K562 (cell line): ENCODE data around the gene GALNT18. TPM values are rescaled to one million over a fixed set of nuclear protein-coding genes. Genes with fewer than 3 reads are reported as not detected.

Experiments
- ATAC-seq: fragments of 200-7000 bp; cut with Tn5 transposase; 3 replicates; pipeline ENCODE4 v1.9.1; 2020; ENCODE audit warnings: moderate library complexity
- BruUV-seq: library from RNA; stranded (reverse); fragments of 400-500 nt; replicated peaks from 2 replicates; lab custom pipeline; 2021; lab: Mats Ljungman, UMichigan
- CTCF ChIA-PET: fragments of 300-600 bp; formaldehyde crosslinking; extraction: SDS; loops from one replicate; lab custom pipeline; 2021; ENCODE audit warnings: low intra/inter-chr PET ratio; lab: Yijun Ruan, JAX
- POLR2A ChIA-PET: fragments of 300-600, 350-650 bp; sonication (Branson Sonifier 250); formaldehyde crosslinking; extraction: SDS; loops from one replicate; lab custom pipeline; 2021; ENCODE audit warnings: antibody characterized with exemption, inconsistent platforms; lab: Yijun Ruan, JAX
- DNase-seq, 4 experiments: peaks; one replicate each; pipeline versions ENCODE4 v3.0.0 to v3.0.0-alpha.2; 2011 to 2018; ENCODE audit warnings: low spot score in 3 of 4, mixed read lengths in 3 of 4; ENCODE audit errors: extremely low read depth in 1 of 4
- FAIRE-seq: peaks from 2 replicates; lab custom pipeline; 2011; peaks lifted over from hg19 to GRCh38; lab: Jason Lieb, UNC
- H2AFZ ChIP-seq: 2 replicates; pipeline ENCODE4 v1.6.0; 2011; ENCODE audit warnings: low read depth, low read length, control low read depth, inconsistent platforms
- H3K27ac ChIP-seq: fragments of 200-600 bp; 3 replicates; pipeline ENCODE4 v1.8.0; 2011; ENCODE audit warnings: low read depth, mild to moderate bottlenecking, control low read depth, inconsistent platforms, low read length, moderate library complexity, mixed read lengths; ENCODE audit errors: extremely low read depth
- H3K27me3 ChIP-seq, 2 experiments: fragments of 300-600 bp in 1 of 2; 2 replicates in 1 of 2; 3 replicates in 1 of 2; pipeline versions ENCODE4 v1.6.0 to v1.8.0; 2011; ENCODE audit warnings: inconsistent platforms in 2 of 2, low read length in 2 of 2, mild to moderate bottlenecking in 1 of 2, mixed read lengths in 1 of 2, moderate library complexity in 1 of 2; ENCODE audit not compliant: control insufficient read depth in 2 of 2, insufficient read depth in 2 of 2
- H3K36me3 ChIP-seq: fragments of 300-600 bp; 3 replicates; pipeline ENCODE4 v1.8.0; 2011; ENCODE audit warnings: mild to moderate bottlenecking, low read length, inconsistent platforms; ENCODE audit not compliant: control insufficient read depth, insufficient read depth
- H3K4me1 ChIP-seq, 2 experiments: fragments of 200-600 bp in 1 of 2; replicated peaks in 1 of 2; 2 replicates in 1 of 2; 3 replicates in 1 of 2; pipeline versions ENCODE4 v1.5.1 to v1.8.0; 2011; ENCODE audit warnings: inconsistent platforms in 2 of 2, low read length in 2 of 2, mild to moderate bottlenecking in 1 of 2, mixed read lengths in 1 of 2, moderate library complexity in 1 of 2; ENCODE audit not compliant: control insufficient read depth in 2 of 2, insufficient read depth in 2 of 2
- H3K4me2 ChIP-seq: 2 replicates; pipeline ENCODE4 v1.6.1; 2011; ENCODE audit warnings: low read length, control low read depth, inconsistent platforms, mixed read lengths; ENCODE audit not compliant: insufficient read depth
- H3K4me3 ChIP-seq: fragments of 200-600 bp; sonication (generic), shearing (Covaris generic); 2 replicates; pipeline ENCODE4 v1.5.1; 2016; ENCODE audit warnings: control low read depth, inconsistent platforms
- H3K79me2 ChIP-seq: fragments of 200-600 bp; 3 replicates; pipeline ENCODE4 v1.8.0; 2011; ENCODE audit warnings: low read length, inconsistent platforms; ENCODE audit not compliant: control insufficient read depth, insufficient read depth
- H3K9ac ChIP-seq, 2 experiments: 2 replicates each; pipeline versions ENCODE4 v1.6.0 to v1.6.1; 2011; ENCODE audit warnings: low read depth in 2 of 2, low read length in 2 of 2, control low read depth in 1 of 2, inconsistent platforms in 1 of 2, mild to moderate bottlenecking in 1 of 2, mixed read lengths in 1 of 2; ENCODE audit not compliant: insufficient read depth in 1 of 2
- H3K9me1 ChIP-seq: one replicate; pipeline ENCODE4 v1.6.0; 2011; ENCODE audit warnings: inconsistent platforms, mild to moderate bottlenecking, low read length, moderate library complexity; ENCODE audit not compliant: control insufficient read depth, insufficient read depth
- H3K9me3 ChIP-seq: replicated peaks from 2 replicates; pipeline ENCODE4 v1.5.1; 2011; ENCODE audit warnings: low read depth, low read length, inconsistent platforms; ENCODE audit not compliant: control insufficient read depth, insufficient read depth
- H4K20me1 ChIP-seq: replicated peaks from 2 replicates; pipeline ENCODE4 v1.6.1; 2011; ENCODE audit warnings: low read length, inconsistent platforms, mixed read lengths; ENCODE audit not compliant: control insufficient read depth, insufficient read depth
- CXXC5 ChIP-seq: fragments of 250-450 bp; sonication (Bioruptor Pico); IDR thresholded peaks from 2 replicates; pipeline ENCODE4 v1.8.0; 2022; ENCODE audit warnings: inconsistent platforms, mild to moderate bottlenecking, moderate library complexity
- FOXA1 ChIP-seq: fragments of 450-650 bp; IDR thresholded peaks from 2 replicates; pipeline ENCODE4 v1.6.1; 2016; ENCODE audit warnings: mild to moderate bottlenecking, borderline replicate concordance
- GATA2 ChIP-seq: sonication (generic); formaldehyde crosslinking; IDR thresholded peaks from 2 replicates; pipeline ENCODE4 v1.4.0; 2020; ENCODE audit warnings: mild to moderate bottlenecking, missing genetic modification reagents
- HCFC1 ChIP-seq: IDR thresholded peaks from 2 replicates; pipeline ENCODE4 v1.6.1; 2012; ENCODE audit warnings: low read depth, low read length, improper control_type of control experiment
- HMBOX1 ChIP-seq: sonication (generic); IDR thresholded peaks from 2 replicates; pipeline ENCODE4 v1.6.1; 2016
- MYC ChIP-seq, 2 experiments: fragments of 250-450 bp in 1 of 2; sonication (Bioruptor Pico) in 1 of 2; IDR thresholded peaks; 2 replicates each; pipeline versions ENCODE4 v1.5.1 to v1.6.1; 2012 to 2021; ENCODE audit warnings: low read depth in 2 of 2, borderline replicate concordance in 1 of 2, improper control_type of control experiment in 1 of 2, low read length in 1 of 2, mild to moderate bottlenecking in 1 of 2, moderate library complexity in 1 of 2
- SAFB2 ChIP-seq: fragments of 200-400 bp; formaldehyde crosslinking; IDR thresholded peaks from 2 replicates; pipeline ENCODE4 v1.6.1; 2018; ENCODE audit warnings: borderline replicate concordance, low read length, low read depth, moderate library complexity; ENCODE audit not compliant: severe bottlenecking
- SIN3A ChIP-seq, 2 experiments: fragments of 150-350 bp in 1 of 2; IDR thresholded peaks; 2 replicates each; pipeline ENCODE4 v1.6.1; 2011 to 2016; ENCODE audit warnings: borderline replicate concordance in 2 of 2, low read depth in 2 of 2, low read length in 2 of 2, mild to moderate bottlenecking in 2 of 2, moderate library complexity in 2 of 2; ENCODE audit not compliant: control insufficient read depth in 1 of 2
- SMARCA4 ChIP-seq: fragments of 450-650 bp; IDR thresholded peaks from 2 replicates; pipeline ENCODE4 v1.6.1; 2016
- SMARCA5 ChIP-seq: fragments of 450-650 bp; IDR thresholded peaks from 2 replicates; pipeline ENCODE4 v1.6.1; 2016
- THRAP3 ChIP-seq: fragments of 450-650 bp; IDR thresholded peaks from 2 replicates; pipeline ENCODE4 v1.6.1; 2016; ENCODE audit warnings: mild to moderate bottlenecking, inconsistent platforms, borderline replicate concordance
- UBTF ChIP-seq, 2 experiments: IDR thresholded peaks; 2 replicates each; pipeline ENCODE4 v1.6.1; 2012; ENCODE audit warnings: improper control_type of control experiment in 2 of 2, low read depth in 2 of 2, low read length in 2 of 2, borderline replicate concordance in 1 of 2
- ZC3H11A ChIP-seq: IDR thresholded peaks from 2 replicates; pipeline ENCODE4 v1.6.1; 2012; ENCODE audit warnings: low read depth, low read length, improper control_type of control experiment
- ZNF551 ChIP-seq: fragments of 250-450 bp; sonication (Bioruptor Pico); IDR thresholded peaks from 2 replicates; pipeline ENCODE4 v1.5.0; 2021; ENCODE audit warnings: mild to moderate bottlenecking, moderate library complexity
- ZNF699 ChIP-seq: fragments of 250-450 bp; sonication (Bioruptor Pico); IDR thresholded peaks from 2 replicates; pipeline ENCODE4 v1.8.0; 2021; ENCODE audit warnings: mild to moderate bottlenecking, moderate library complexity; ENCODE audit not compliant: insufficient replicate concordance
- WGBS: fragments of 100-300 bp; shearing (Covaris generic); methylation state at CpG from one replicate; pipeline ENCODE4 v1.1.6; 2016; ENCODE audit warnings: low coverage, mixed read lengths; ENCODE audit not compliant: insufficient coverage; ENCODE audit errors: missing lambda C conversion rate; 5-methylcytosine and 5-hydroxymethylcytosine counted together
- in situ Hi-C: fragments of 300-500 bp; cut with MboI; formaldehyde crosslinking; loops from 4 replicates; pipeline ENCODE4 v1.15.0; 2018; ENCODE audit warnings: inconsistent platforms, mixed read lengths
- intact Hi-C: fragments of 100-400 bp; cut with micrococcal nuclease; formaldehyde crosslinking; loops from 2 replicates; pipeline ENCODE4 v1.14.2; 2022
- polyA plus RNA-seq, 8 experiments: library from polyadenylated mRNA; depleted of rRNA in 4 of 8; stranded (reverse) in 5 of 8; unstranded in 3 of 8; fragments of >200 nt; fragmentation: Nextera tagmentation in 2 of 8; fragmentation: Illumina TruSeq in 1 of 8; extraction: Ambion mirVana in 2 of 8; extraction: Trizol in 1 of 8; gene quantifications; 2 replicates each; pipeline versions ENCODE4 v1.2.1 to v1.2.3, GENCODE V29; 2011 to 2014; ENCODE audit warnings: inconsistent platforms in 1 of 8, missing spikeins in 1 of 8
- total RNA-seq, 7 experiments: library from RNA; depleted of rRNA in 6 of 7; stranded (reverse); fragments of >200 nt in 6 of 7; fragmentation: Illumina TruSeq in 2 of 7; extraction: Trizol in 2 of 7; gene quantifications; 2 replicates each; pipeline versions ENCODE4 v1.2.1 to v1.2.3, GENCODE V29; 2011 to 2021; ENCODE audit warnings: low replicate concordance in 1 of 7
- TF ChIP-seq, protein P1 (sequence below): fragments of 200-400 bp; formaldehyde crosslinking; IDR thresholded peaks from 2 replicates; pipeline ENCODE4 v1.6.1; 2017; ENCODE audit warnings: mild to moderate bottlenecking, low read depth, low read length, moderate library complexity
- TF ChIP-seq, protein P2 (sequence below): fragments of 250-450 bp; sonication (Bioruptor Pico); IDR thresholded peaks from 2 replicates; pipeline ENCODE4 v1.9.0; 2021; ENCODE audit warnings: mild to moderate bottlenecking

The GALNT18 gene
- total and polyA plus RNA-seq, 9 of the 15 experiments (the other 6 are each of a cell fraction or from before 2014, with no cell fraction given), result not detected

DNA sequence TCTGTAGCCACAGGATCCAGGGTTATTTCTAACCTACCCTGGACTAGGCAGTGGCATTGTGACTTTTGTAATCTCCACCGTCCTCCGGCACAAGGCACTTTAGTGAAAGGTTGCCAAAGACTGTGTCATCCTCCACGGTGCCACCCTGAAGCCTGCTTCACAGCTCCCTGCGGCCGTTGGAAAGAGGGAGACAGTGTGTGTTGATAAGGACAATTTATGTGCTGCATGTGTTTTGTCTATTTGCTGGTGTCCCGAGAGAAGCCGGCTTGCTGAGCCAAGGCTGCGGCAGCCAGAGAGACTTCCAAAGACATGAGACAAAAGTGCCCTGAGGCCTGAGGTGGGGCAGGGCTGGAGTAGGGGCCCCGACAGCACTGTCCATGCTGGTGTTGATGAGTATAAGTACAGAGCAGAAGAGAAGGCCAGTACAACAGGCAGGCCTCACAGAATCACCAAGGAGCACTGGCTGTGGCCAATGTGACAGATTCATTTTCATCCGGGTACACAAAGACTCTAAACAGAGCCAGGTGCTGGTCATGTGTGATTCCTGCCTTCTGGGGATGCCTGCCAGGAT, 40.9 kb downstream of the GALNT18 start:
- WGBS, result 0% methylated on average over 10 of the region's 10 CpGs
- Histone ChIP-seq H3K9me1 (no peaks in the 10 kb centered on the region), H3K27me3 (peaks cover 11 to 35% of the 10 kb centered on the region in 2 experiments; a peak in 4 of 5 replicates), H3K9ac (no peak overlapping the region), H3K9me3 (no peaks in the 10 kb centered on the region), H3K27ac (no peak overlapping the region), H2AFZ (no peak overlapping the region), H3K4me1 (no peaks in the 10 kb centered on the region), H3K36me3 (no peaks in the 10 kb centered on the region), H4K20me1 (no peaks in the 10 kb centered on the region), H3K4me2 (no peak overlapping the region), H3K79me2 (no peaks in the 10 kb centered on the region), H3K4me3 (no peak overlapping the region)
- FAIRE-seq (no peak), DNase-seq (no peak), ATAC-seq (no peak)
- BruUV-seq, result no TSS peak
- ChIA-PET POLR2A (no interaction called here), CTCF (no interaction called here)
- intact Hi-C loops (no loop called here), in situ Hi-C loops (no loop called here)
- TF ChIP-seq SMARCA4 (no peak), GATA2 (CRISPR knock-in tag) (no peak), SAFB2 (no peak), ZNF551 (CRISPR knock-in tag) (no peak), SIN3A (IDR thresholded peaks at IDR 0.05; ENCODE audit: borderline replicate concordance in 2 of 2, control insufficient read depth in 1 of 2, low read depth in 2 of 2, low read length in 2 of 2) (no peak), HMBOX1 (no peak), CXXC5 (CRISPR knock-in tag) (no peak), UBTF (IDR thresholded peaks at IDR 0.05; ENCODE audit: borderline replicate concordance in 1 of 2, low read depth in 2 of 2, low read length in 2 of 2) (no peak), FOXA1 (no peak), ZC3H11A (no peak), THRAP3 (no peak), ZNF699 (CRISPR knock-in tag) (no peak), HCFC1 (no peak), SMARCA5 (no peak), MYC (IDR thresholded peaks at IDR 0.05; ENCODE audit: low read depth, low read length) (no peak), MYC (CRISPR knock-in tag; IDR thresholded peaks at IDR 0.05; ENCODE audit: borderline replicate concordance, low read depth) (no peak)
- TF ChIP-seq, protein P1, sequence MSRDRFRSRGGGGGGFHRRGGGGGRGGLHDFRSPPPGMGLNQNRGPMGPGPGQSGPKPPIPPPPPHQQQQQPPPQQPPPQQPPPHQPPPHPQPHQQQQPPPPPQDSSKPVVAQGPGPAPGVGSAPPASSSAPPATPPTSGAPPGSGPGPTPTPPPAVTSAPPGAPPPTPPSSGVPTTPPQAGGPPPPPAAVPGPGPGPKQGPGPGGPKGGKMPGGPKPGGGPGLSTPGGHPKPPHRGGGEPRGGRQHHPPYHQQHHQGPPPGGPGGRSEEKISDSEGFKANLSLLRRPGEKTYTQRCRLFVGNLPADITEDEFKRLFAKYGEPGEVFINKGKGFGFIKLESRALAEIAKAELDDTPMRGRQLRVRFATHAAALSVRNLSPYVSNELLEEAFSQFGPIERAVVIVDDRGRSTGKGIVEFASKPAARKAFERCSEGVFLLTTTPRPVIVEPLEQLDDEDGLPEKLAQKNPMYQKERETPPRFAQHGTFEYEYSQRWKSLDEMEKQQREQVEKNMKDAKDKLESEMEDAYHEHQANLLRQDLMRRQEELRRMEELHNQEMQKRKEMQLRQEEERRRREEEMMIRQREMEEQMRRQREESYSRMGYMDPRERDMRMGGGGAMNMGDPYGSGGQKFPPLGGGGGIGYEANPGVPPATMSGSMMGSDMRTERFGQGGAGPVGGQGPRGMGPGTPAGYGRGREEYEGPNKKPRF, result no peak
- TF ChIP-seq, protein P2, sequence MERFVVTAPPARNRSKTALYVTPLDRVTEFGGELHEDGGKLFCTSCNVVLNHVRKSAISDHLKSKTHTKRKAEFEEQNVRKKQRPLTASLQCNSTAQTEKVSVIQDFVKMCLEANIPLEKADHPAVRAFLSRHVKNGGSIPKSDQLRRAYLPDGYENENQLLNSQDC (CRISPR knock-in tag), result no peak
